Activated CD8-positive, alpha-beta T cell treated with anti-CD3 and anti-CD28 coated beads, Interleukin-2, amount 10 ng/mL, durations not matched to agents 7 days and 5 days (primary cell): ENCODE data around the gene GALNT17. TPM values are rescaled to one million over a fixed set of nuclear protein-coding genes. Genes with fewer than 3 reads are reported as not detected.

ENCODE experiments used
- ATAC-seq: fragments of 150-1000 bp; cut with Tn5 transposase; one replicate; pipeline ENCODE4 v1.10.0; 2021; ENCODE audit warnings: moderate library complexity
- CTCF ChIA-PET: fragments of 350-600 bp; sonication (Branson Sonifier 250); formaldehyde crosslinking; loops from one replicate; lab custom pipeline; 2021; ENCODE audit warnings: antibody characterized with exemption; lab: Charles Lee
- POLR2A ChIA-PET: fragments of 350-600 bp; sonication (Branson Sonifier 250); formaldehyde crosslinking; loops from one replicate; lab custom pipeline; 2021; ENCODE audit warnings: antibody characterized with exemption; lab: Charles Lee
- DNase-seq: peaks from one replicate; pipeline ENCODE4 v3.0.0-alpha.2; 2020
- H3K27ac Mint-ChIP-seq: one replicate; pipeline ENCODE4 v1.8.0; 2021; ENCODE audit warnings: mild to moderate bottlenecking, mixed read lengths
- H3K27me3 Mint-ChIP-seq: one replicate; pipeline ENCODE4 v1.8.0; 2021; ENCODE audit warnings: low read depth, mixed read lengths
- H3K36me3 Mint-ChIP-seq: one replicate; pipeline ENCODE4 v1.8.0; 2021; ENCODE audit warnings: low read depth, mixed read lengths
- H3K4me1 Mint-ChIP-seq: one replicate; pipeline ENCODE4 v1.8.0; 2021; ENCODE audit warnings: low read depth, mixed read lengths
- H3K4me3 Mint-ChIP-seq: one replicate; pipeline ENCODE4 v1.8.0; 2021; ENCODE audit warnings: mild to moderate bottlenecking, mixed read lengths
- H3K9me3 Mint-ChIP-seq: one replicate; pipeline ENCODE4 v1.8.0; 2022; ENCODE audit warnings: mixed read lengths; ENCODE audit not compliant: insufficient read depth
- total RNA-seq, 2 experiments: library from RNA; stranded (reverse); gene quantifications; one replicate each; pipeline ENCODE4 v1.2.3, GENCODE V29; 2021

The GALNT17 gene
- total RNA-seq, 2 experiments from 2014 or later = not detected

- Mint-ChIP-seq H3K27me3 (no peaks in the 10 kb centered on the region), H3K36me3 (no peaks in the 10 kb centered on the region), H3K9me3 (no peaks in the 10 kb centered on the region), H3K4me3 (no peak overlapping the region), H3K4me1 (no peaks in the 10 kb centered on the region), H3K27ac (no peak overlapping the region)
- ATAC-seq = no peak
- no peak for DNase-seq
- POLR2A ChIA-PET = no interaction called here
- CTCF ChIA-PET = no interaction called here
Observed at GRCh38 chr7:71649812-71650211, 517.9 kb downstream of the GALNT17 start.

- ATAC-seq (no peak), DNase-seq (no peak)
- ChIA-PET CTCF (no interaction called here), POLR2A (no interaction called here)
- no peaks in the 10 kb centered on the region for H3K4me1 Mint-ChIP-seq
- H3K9me3 Mint-ChIP-seq = no peaks in the 10 kb centered on the region
- H3K27ac Mint-ChIP-seq = no peak overlapping the region
- no peak overlapping the region for H3K4me3 Mint-ChIP-seq
- no peaks in the 10 kb centered on the region for H3K27me3 Mint-ChIP-seq
- H3K36me3 Mint-ChIP-seq = no peaks in the 10 kb centered on the region
Observed at GRCh38 chr7:71650653-71651337, 518.9 kb downstream of the GALNT17 start.

- Mint-ChIP-seq H3K9me3 (no peaks in the 10 kb centered on the region), H3K27me3 (no peaks in the 10 kb centered on the region), H3K36me3 (no peaks in the 10 kb centered on the region), H3K4me1 (no peaks in the 10 kb centered on the region), H3K4me3 (no peak overlapping the region), H3K27ac (no peak overlapping the region)
- no peak for ATAC-seq
- ChIA-PET CTCF (no interaction called here), POLR2A (interaction anchor here (0.6 kb wide), 1 partner anchor 16 kb away, joined by 3 read pairs; no protein-coding TSS in a partner anchor)
- DNase-seq = no peak
Observed at GRCh38 chr7:71652510-71652909, 520.6 kb downstream of the GALNT17 start.

- no peak for DNase-seq
- Mint-ChIP-seq H3K4me1 (no peaks in the 10 kb centered on the region), H3K4me3 (no peak overlapping the region), H3K9me3 (no peaks in the 10 kb centered on the region), H3K36me3 (no peaks in the 10 kb centered on the region), H3K27ac (no peak overlapping the region), H3K27me3 (no peaks in the 10 kb centered on the region)
- POLR2A ChIA-PET = no interaction called here
- CTCF ChIA-PET = no interaction called here
- no peak for ATAC-seq
Observed at GRCh38 chr7:71657386-71657785, 525.4 kb downstream of the GALNT17 start.

GRCh38 chr7:71659622-71660021, 527.7 kb downstream of the GALNT17 start:
- DNase-seq (no peak), ATAC-seq (no peak)
- no peaks in the 10 kb centered on the region for H3K4me1 Mint-ChIP-seq
- no peak overlapping the region for H3K4me3 Mint-ChIP-seq
- no peaks in the 10 kb centered on the region for H3K9me3 Mint-ChIP-seq
- no peaks in the 10 kb centered on the region for H3K36me3 Mint-ChIP-seq
- POLR2A ChIA-PET = no interaction called here
- CTCF ChIA-PET = no interaction called here
- no peak overlapping the region for H3K27ac Mint-ChIP-seq
- H3K27me3 Mint-ChIP-seq = no peaks in the 10 kb centered on the region

GRCh38 chr7:71661671-71662224, 529.8 kb downstream of the GALNT17 start:
- no peak for ATAC-seq
- Mint-ChIP-seq H3K36me3 (no peaks in the 10 kb centered on the region), H3K4me1 (no peaks in the 10 kb centered on the region), H3K4me3 (no peak overlapping the region), H3K9me3 (no peaks in the 10 kb centered on the region), H3K27me3 (no peaks in the 10 kb centered on the region), H3K27ac (no peak overlapping the region)
- ChIA-PET POLR2A (no interaction called here), CTCF (no interaction called here)
- DNase-seq = no peak

GRCh38 chr7:71665716-71666115, 533.8 kb downstream of the GALNT17 start:
- CTCF ChIA-PET = no interaction called here
- Mint-ChIP-seq H3K27me3 (no peaks in the 10 kb centered on the region), H3K4me3 (no peak overlapping the region), H3K27ac (no peak overlapping the region), H3K4me1 (no peaks in the 10 kb centered on the region), H3K9me3 (peaks cover 3% of the 10 kb centered on the region), H3K36me3 (no peaks in the 10 kb centered on the region)
- no peak for DNase-seq
- POLR2A ChIA-PET = no interaction called here
- no peak for ATAC-seq

GRCh38 chr7:71668572-71668971, 536.6 kb downstream of the GALNT17 start:
- Mint-ChIP-seq H3K9me3 (peaks cover 3% of the 10 kb centered on the region), H3K27ac (no peak overlapping the region), H3K4me3 (no peak overlapping the region), H3K36me3 (no peaks in the 10 kb centered on the region), H3K4me1 (no peaks in the 10 kb centered on the region), H3K27me3 (no peaks in the 10 kb centered on the region)
- no peak for ATAC-seq
- POLR2A ChIA-PET = no interaction called here
- no peak for DNase-seq
- CTCF ChIA-PET = no interaction called here

- Mint-ChIP-seq H3K4me3 (no peak overlapping the region), H3K4me1 (no peaks in the 10 kb centered on the region), H3K27me3 (no peaks in the 10 kb centered on the region), H3K9me3 (no peaks in the 10 kb centered on the region), H3K36me3 (no peaks in the 10 kb centered on the region), H3K27ac (no peak overlapping the region)
- ChIA-PET CTCF (no interaction called here), POLR2A (no interaction called here)
- no peak for DNase-seq
- no peak for ATAC-seq
Observed at GRCh38 chr7:71679480-71679879, 547.5 kb downstream of the GALNT17 start.

GRCh38 chr7:71682181-71682580, 550.2 kb downstream of the GALNT17 start:
- no peak overlapping the region for H3K27ac Mint-ChIP-seq
- H3K4me1 Mint-ChIP-seq = no peaks in the 10 kb centered on the region
- no peaks in the 10 kb centered on the region for H3K27me3 Mint-ChIP-seq
- ATAC-seq (no peak), DNase-seq (no peak)
- no peaks in the 10 kb centered on the region for H3K9me3 Mint-ChIP-seq
- ChIA-PET POLR2A (no interaction called here), CTCF (no interaction called here)
- no peaks in the 10 kb centered on the region for H3K36me3 Mint-ChIP-seq
- H3K4me3 Mint-ChIP-seq = no peak overlapping the region

- Mint-ChIP-seq H3K27ac (no peak overlapping the region), H3K36me3 (no peaks in the 10 kb centered on the region), H3K4me3 (no peak overlapping the region), H3K27me3 (no peaks in the 10 kb centered on the region), H3K9me3 (no peaks in the 10 kb centered on the region), H3K4me1 (no peaks in the 10 kb centered on the region)
- ChIA-PET POLR2A (no interaction called here), CTCF (no interaction called here)
- DNase-seq (no peak), ATAC-seq (no peak)
Observed at GRCh38 chr7:71682841-71683781, 551.2 kb downstream of the GALNT17 start.

GRCh38 chr7:71687286-71687685, 555.3 kb downstream of the GALNT17 start:
- POLR2A ChIA-PET = no interaction called here
- CTCF ChIA-PET = no interaction called here

More at GRCh38 chr7:71687286-71687685, 555.3 kb downstream of the GALNT17 start:
- H3K9me3 Mint-ChIP-seq = peaks cover 17% of the 10 kb centered on the region
- no peaks in the 10 kb centered on the region for H3K4me1 Mint-ChIP-seq
- no peak overlapping the region for H3K27ac Mint-ChIP-seq
- ATAC-seq (no peak), DNase-seq (no peak)
- H3K4me3 Mint-ChIP-seq = no peak overlapping the region
- no peaks in the 10 kb centered on the region for H3K36me3 Mint-ChIP-seq
- H3K27me3 Mint-ChIP-seq = no peaks in the 10 kb centered on the region
